ENCODE measurements around the gene TRPV2. TPM values are rescaled to one million over a fixed set of nuclear protein-coding genes. Genes with fewer than 3 reads are reported as not detected.

Gene TRPV2, protein sequence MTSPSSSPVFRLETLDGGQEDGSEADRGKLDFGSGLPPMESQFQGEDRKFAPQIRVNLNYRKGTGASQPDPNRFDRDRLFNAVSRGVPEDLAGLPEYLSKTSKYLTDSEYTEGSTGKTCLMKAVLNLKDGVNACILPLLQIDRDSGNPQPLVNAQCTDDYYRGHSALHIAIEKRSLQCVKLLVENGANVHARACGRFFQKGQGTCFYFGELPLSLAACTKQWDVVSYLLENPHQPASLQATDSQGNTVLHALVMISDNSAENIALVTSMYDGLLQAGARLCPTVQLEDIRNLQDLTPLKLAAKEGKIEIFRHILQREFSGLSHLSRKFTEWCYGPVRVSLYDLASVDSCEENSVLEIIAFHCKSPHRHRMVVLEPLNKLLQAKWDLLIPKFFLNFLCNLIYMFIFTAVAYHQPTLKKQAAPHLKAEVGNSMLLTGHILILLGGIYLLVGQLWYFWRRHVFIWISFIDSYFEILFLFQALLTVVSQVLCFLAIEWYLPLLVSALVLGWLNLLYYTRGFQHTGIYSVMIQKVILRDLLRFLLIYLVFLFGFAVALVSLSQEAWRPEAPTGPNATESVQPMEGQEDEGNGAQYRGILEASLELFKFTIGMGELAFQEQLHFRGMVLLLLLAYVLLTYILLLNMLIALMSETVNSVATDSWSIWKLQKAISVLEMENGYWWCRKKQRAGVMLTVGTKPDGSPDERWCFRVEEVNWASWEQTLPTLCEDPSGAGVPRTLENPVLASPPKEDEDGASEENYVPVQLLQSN
- 70.2 TPM for polyA plus RNA-seq (2013)

- Histone ChIP-seq H3K9me3 (ENCODE audit: control extremely low read depth in 1 of 5, control insufficient read depth in 4 of 5, insufficient read depth in 2 of 5, low read depth in 1 of 5, low read length in 4 of 5) (no peaks in the 10 kb centered on the region), H3K36me3 (ENCODE audit: control insufficient read depth in 4 of 4, insufficient read depth in 4 of 4, low read length in 3 of 4) (peaks cover 6 to 29% (median 18%) of the 10 kb centered on the region in 4 experiments), H3K27ac (ENCODE audit: insufficient read depth in 1 of 2, low read depth in 1 of 2, low read length in 2 of 2, poor library complexity in 1 of 2, severe bottlenecking in 2 of 2) (peak within 1 kb of the TSS; percentile 74 to 91), H3K27me3 (replicated peaks in 2 of 5; ENCODE audit: control insufficient read depth in 4 of 5, insufficient read depth in 5 of 5, low read length in 4 of 5) (no peaks in the 10 kb centered on the region), H3K4me3 (ENCODE audit: control insufficient read depth in 1 of 7, extremely low read depth in 1 of 7, insufficient read depth in 4 of 7, low read depth in 2 of 7, low read length in 6 of 7) (peak within 1 kb of the TSS; percentile 58 to 92 (median 81)), H3K4me1 (ENCODE audit: control extremely low read depth in 1 of 4, control insufficient read depth in 4 of 4, insufficient read depth in 4 of 4, low read length in 3 of 4) (peaks cover 9 to 57% (median 56%) of the 10 kb centered on the region in 4 experiments)
- ChIA-PET CTCF (interaction anchor here (0.7 to 6.3 kb wide), 24 partner anchors 8 to 1422 kb away, joined by 3 to 67 read pairs (median 6); partner anchors contain the start of genes CENPV and UBB), POLR2A (interaction anchor here (0.6 to 3.3 kb wide), 12 partner anchors 9 to 62 kb away, joined by 3 to 39 read pairs (median 4); partner anchors contain the start of genes CENPV and UBB)
- 0% methylated on average over 18 of the region's 21 CpGs for WGBS (ENCODE audit: insufficient coverage)
- peak; percentile 59 to 71 (median 68) for DNase-seq
Observed at GRCh38 chr17:16415031-16415924, at the start of gene TRPV2. TSS of gene TRPV2 (plus strand) at chr17:16415571. CDS start at chr17:16417669, 2,098 bp downstream.

GRCh38 chr17:16371742-16372141 is 43.6 kb upstream of the TRPV2 start:
- ChIA-PET CTCF (interaction anchor here (1.0 to 9.9 kb wide), 3 partner anchors 7 to 56 kb away, joined by 3 to 66 read pairs (median 3); partner anchors contain the start of gene TRPV2), POLR2A (no interaction called here)
- Histone ChIP-seq H3K9me3 (ENCODE audit: control extremely low read depth in 1 of 5, control insufficient read depth in 4 of 5, insufficient read depth in 2 of 5, low read depth in 1 of 5, low read length in 4 of 5) (no peaks in the 10 kb centered on the region), H3K4me1 (ENCODE audit: control extremely low read depth in 1 of 4, control insufficient read depth in 4 of 4, insufficient read depth in 4 of 4, low read length in 3 of 4) (no peaks in the 10 kb centered on the region), H3K4me3 (ENCODE audit: control insufficient read depth in 1 of 7, extremely low read depth in 1 of 7, insufficient read depth in 4 of 7, low read depth in 2 of 7, low read length in 6 of 7) (no peak overlapping the region), H3K27ac (ENCODE audit: insufficient read depth in 1 of 2, low read depth in 1 of 2, low read length in 2 of 2, poor library complexity in 1 of 2, severe bottlenecking in 2 of 2) (no peak overlapping the region), H3K36me3 (ENCODE audit: control insufficient read depth in 4 of 4, insufficient read depth in 4 of 4, low read length in 3 of 4) (no peaks in the 10 kb centered on the region), H3K27me3 (replicated peaks in 2 of 5; ENCODE audit: control insufficient read depth in 4 of 5, insufficient read depth in 5 of 5, low read length in 4 of 5) (no peaks in the 10 kb centered on the region)
- DNase-seq, result no peak
- 95% methylated on average over 4 of the region's 5 CpGs for WGBS (ENCODE audit: insufficient coverage)

GRCh38 chr17:16374146-16374938 is 41.0 kb upstream of the TRPV2 start:
- no peaks in the 10 kb centered on the region for H3K4me1 ChIP-seq (ENCODE audit: control extremely low read depth in 1 of 4, control insufficient read depth in 4 of 4, insufficient read depth in 4 of 4, low read length in 3 of 4)
- no peak overlapping the region for H3K4me3 ChIP-seq (ENCODE audit: control insufficient read depth in 1 of 7, extremely low read depth in 1 of 7, insufficient read depth in 4 of 7, low read depth in 2 of 7, low read length in 6 of 7)
- ChIA-PET POLR2A (no interaction called here), CTCF (interaction anchor here (0.6 to 9.9 kb wide), 4 partner anchors 10 to 148 kb away, joined by 3 to 66 read pairs (median 4); partner anchors contain the start of gene TRPV2)
- H3K27ac ChIP-seq (ENCODE audit: insufficient read depth in 1 of 2, low read depth in 1 of 2, low read length in 2 of 2, poor library complexity in 1 of 2, severe bottlenecking in 2 of 2), result no peak overlapping the region
- H3K9me3 ChIP-seq (ENCODE audit: control extremely low read depth in 1 of 5, control insufficient read depth in 4 of 5, insufficient read depth in 2 of 5, low read depth in 1 of 5, low read length in 4 of 5), result no peaks in the 10 kb centered on the region
- no peaks in the 10 kb centered on the region for H3K36me3 ChIP-seq (ENCODE audit: control insufficient read depth in 4 of 4, insufficient read depth in 4 of 4, low read length in 3 of 4)
- no peaks in the 10 kb centered on the region for H3K27me3 ChIP-seq (replicated peaks in 2 of 5; ENCODE audit: control insufficient read depth in 4 of 5, insufficient read depth in 5 of 5, low read length in 4 of 5)
- no peak for DNase-seq
- 97% methylated on average over 8 of the region's 16 CpGs for WGBS (ENCODE audit: insufficient coverage)

DNA sequence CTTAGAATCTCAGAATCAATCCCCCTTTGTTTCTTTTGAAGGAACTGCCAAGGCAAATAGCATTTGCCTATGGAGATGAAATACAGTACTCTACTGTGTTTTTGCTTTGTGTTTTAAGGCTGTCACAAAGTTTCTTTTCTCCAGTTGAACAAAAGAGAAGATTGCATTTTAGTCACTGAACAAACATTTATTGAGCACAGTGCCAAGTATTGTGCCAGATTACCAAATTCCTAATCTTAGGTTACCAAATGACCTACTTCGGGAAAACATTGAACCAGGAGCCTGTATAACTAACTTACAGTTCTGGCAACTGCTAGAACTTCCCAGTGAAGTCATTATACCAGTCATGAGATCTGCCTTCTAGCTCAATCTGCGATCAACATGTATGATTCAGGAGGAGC is 37.4 kb upstream of the TRPV2 start:
- 100% methylated on average over 1 of the region's 2 CpGs for WGBS (ENCODE audit: insufficient coverage)
- Histone ChIP-seq H3K4me1 (ENCODE audit: control extremely low read depth in 1 of 4, control insufficient read depth in 4 of 4, insufficient read depth in 4 of 4, low read length in 3 of 4) (peaks cover 2 to 17% (median 12%) of the 10 kb centered on the region in 4 experiments), H3K36me3 (ENCODE audit: control insufficient read depth in 4 of 4, insufficient read depth in 4 of 4, low read length in 3 of 4) (peaks cover 0 to 10% (median 8%) of the 10 kb centered on the region in 4 experiments), H3K27me3 (replicated peaks in 2 of 5; ENCODE audit: control insufficient read depth in 4 of 5, insufficient read depth in 5 of 5, low read length in 4 of 5) (no peaks in the 10 kb centered on the region), H3K27ac (ENCODE audit: insufficient read depth in 1 of 2, low read depth in 1 of 2, low read length in 2 of 2, poor library complexity in 1 of 2, severe bottlenecking in 2 of 2) (no peak overlapping the region), H3K4me3 (ENCODE audit: control insufficient read depth in 1 of 7, extremely low read depth in 1 of 7, insufficient read depth in 4 of 7, low read depth in 2 of 7, low read length in 6 of 7) (no peak overlapping the region), H3K9me3 (ENCODE audit: control extremely low read depth in 1 of 5, control insufficient read depth in 4 of 5, insufficient read depth in 2 of 5, low read depth in 1 of 5, low read length in 4 of 5) (no peaks in the 10 kb centered on the region)
- CTCF ChIA-PET, result interaction anchor here (9.9 kb wide), 1 partner anchor 13 kb away, joined by 66 read pairs; no protein-coding TSS in a partner anchor
- no peak for DNase-seq
- POLR2A ChIA-PET, result interaction anchor here (0.6 kb wide), 1 partner anchor 37 kb away, joined by 3 read pairs; the partner anchor contains the start of gene TRPV2

GRCh38 chr17:16378636-16379282 is 36.6 kb upstream of the TRPV2 start:
- H3K36me3 ChIP-seq (ENCODE audit: control insufficient read depth in 4 of 4, insufficient read depth in 4 of 4, low read length in 3 of 4), result peaks cover 4 to 17% (median 14%) of the 10 kb centered on the region in 4 experiments
- no peak for DNase-seq
- no peak overlapping the region for H3K4me3 ChIP-seq (ENCODE audit: control insufficient read depth in 1 of 7, extremely low read depth in 1 of 7, insufficient read depth in 4 of 7, low read depth in 2 of 7, low read length in 6 of 7)
- H3K4me1 ChIP-seq (ENCODE audit: control extremely low read depth in 1 of 4, control insufficient read depth in 4 of 4, insufficient read depth in 4 of 4, low read length in 3 of 4), result peaks cover 6 to 25% (median 20%) of the 10 kb centered on the region in 4 experiments
- CTCF ChIA-PET, result interaction anchor here (1.5 to 9.9 kb wide), 2 partner anchors 14 to 36 kb away, joined by 5 to 66 read pairs; partner anchors contain the start of gene TRPV2
- over 99% methylated on average over 13 of the region's 17 CpGs for WGBS (ENCODE audit: insufficient coverage)
- H3K9me3 ChIP-seq (ENCODE audit: control extremely low read depth in 1 of 5, control insufficient read depth in 4 of 5, insufficient read depth in 2 of 5, low read depth in 1 of 5, low read length in 4 of 5), result no peaks in the 10 kb centered on the region
- POLR2A ChIA-PET, result interaction anchor here (3.4 kb wide), 1 partner anchor 37 kb away, joined by 39 read pairs; the partner anchor contains the start of gene TRPV2
- no peaks in the 10 kb centered on the region for H3K27me3 ChIP-seq (replicated peaks in 2 of 5; ENCODE audit: control insufficient read depth in 4 of 5, insufficient read depth in 5 of 5, low read length in 4 of 5)
- H3K27ac ChIP-seq (ENCODE audit: insufficient read depth in 1 of 2, low read depth in 1 of 2, low read length in 2 of 2, poor library complexity in 1 of 2, severe bottlenecking in 2 of 2), result no peak overlapping the region
